ENCODE data around the gene MECP2.

DNA sequence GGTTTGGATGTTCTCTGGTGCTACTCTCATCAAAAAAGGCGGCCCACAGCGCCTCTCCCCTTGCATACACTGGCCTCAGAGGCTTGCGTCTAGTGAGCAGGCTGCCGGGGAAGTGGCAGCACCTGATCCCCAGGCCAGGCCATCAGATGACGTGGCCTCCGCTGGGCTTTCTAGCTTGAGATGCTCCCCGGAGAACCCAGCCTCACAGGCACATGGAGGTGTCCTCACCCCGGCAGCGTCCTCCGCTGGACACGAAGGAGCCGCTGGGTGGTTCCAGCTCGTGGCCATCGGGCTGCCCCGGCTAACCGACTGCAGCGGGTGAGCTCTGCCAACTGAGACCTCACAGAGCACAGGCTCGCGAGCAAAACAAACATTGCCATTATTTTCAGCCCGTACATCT, 90.6 kb downstream of the MECP2 start:
- TF ChIP-seq, protein P1, sequence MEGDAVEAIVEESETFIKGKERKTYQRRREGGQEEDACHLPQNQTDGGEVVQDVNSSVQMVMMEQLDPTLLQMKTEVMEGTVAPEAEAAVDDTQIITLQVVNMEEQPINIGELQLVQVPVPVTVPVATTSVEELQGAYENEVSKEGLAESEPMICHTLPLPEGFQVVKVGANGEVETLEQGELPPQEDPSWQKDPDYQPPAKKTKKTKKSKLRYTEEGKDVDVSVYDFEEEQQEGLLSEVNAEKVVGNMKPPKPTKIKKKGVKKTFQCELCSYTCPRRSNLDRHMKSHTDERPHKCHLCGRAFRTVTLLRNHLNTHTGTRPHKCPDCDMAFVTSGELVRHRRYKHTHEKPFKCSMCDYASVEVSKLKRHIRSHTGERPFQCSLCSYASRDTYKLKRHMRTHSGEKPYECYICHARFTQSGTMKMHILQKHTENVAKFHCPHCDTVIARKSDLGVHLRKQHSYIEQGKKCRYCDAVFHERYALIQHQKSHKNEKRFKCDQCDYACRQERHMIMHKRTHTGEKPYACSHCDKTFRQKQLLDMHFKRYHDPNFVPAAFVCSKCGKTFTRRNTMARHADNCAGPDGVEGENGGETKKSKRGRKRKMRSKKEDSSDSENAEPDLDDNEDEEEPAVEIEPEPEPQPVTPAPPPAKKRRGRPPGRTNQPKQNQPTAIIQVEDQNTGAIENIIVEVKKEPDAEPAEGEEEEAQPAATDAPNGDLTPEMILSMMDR (conservative IDR thresholded peaks at IDR 0.05; ENCODE audit: low read depth, low read length) = no peak
- TF ChIP-seq EZH2 (IDR thresholded peaks at IDR 0.05; ENCODE audit: borderline replicate concordance, low read depth, low read length, poor library complexity, severe bottlenecking) = no peak
